ENCODE data around the gene CASD1. TPM values are rescaled to one million over a fixed set of nuclear protein-coding genes. Genes with fewer than 3 reads are reported as not detected.

CASD1 gene
- polyA plus RNA-seq, 2 of the 4 experiments (the other 2 are of a cell fraction) = 16.3 to 35.4 TPM

DNA sequence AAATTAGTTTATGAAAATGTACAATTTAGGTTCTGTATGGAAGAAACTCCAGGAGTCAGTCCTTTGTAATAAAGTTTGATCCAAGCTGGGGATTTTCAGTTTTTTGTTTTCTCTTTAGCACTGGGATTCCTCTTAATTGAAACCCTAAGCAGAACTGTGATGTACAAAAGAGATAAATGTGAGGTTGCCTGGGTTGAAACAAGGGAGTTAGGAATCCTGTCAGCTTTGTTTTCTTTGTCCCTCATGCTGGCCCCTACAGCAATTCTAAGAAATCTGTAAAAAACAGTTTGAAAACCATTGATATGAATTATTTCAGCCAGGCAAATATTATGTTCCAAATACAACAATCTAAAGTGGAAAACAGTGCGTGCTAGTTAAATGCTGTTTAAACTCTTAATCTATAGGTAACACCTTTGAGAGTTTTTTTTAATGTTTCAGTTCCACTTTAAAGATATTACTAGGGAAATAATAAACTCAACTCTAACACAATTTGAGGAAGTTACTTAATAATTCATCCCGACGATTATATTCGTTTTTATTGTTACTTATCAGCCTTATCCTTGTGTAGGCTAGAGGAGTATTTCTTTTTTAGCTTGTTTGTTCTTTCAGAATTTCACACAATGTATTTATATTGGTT is 81.0 kb downstream of the CASD1 start:
- POLR2A ChIA-PET = no interaction called here
- no peak for TF ChIP-seq FOXS1 (CRISPR knock-in tag; IDR thresholded peaks at IDR 0.05)
- TF ChIP-seq, protein P1, sequence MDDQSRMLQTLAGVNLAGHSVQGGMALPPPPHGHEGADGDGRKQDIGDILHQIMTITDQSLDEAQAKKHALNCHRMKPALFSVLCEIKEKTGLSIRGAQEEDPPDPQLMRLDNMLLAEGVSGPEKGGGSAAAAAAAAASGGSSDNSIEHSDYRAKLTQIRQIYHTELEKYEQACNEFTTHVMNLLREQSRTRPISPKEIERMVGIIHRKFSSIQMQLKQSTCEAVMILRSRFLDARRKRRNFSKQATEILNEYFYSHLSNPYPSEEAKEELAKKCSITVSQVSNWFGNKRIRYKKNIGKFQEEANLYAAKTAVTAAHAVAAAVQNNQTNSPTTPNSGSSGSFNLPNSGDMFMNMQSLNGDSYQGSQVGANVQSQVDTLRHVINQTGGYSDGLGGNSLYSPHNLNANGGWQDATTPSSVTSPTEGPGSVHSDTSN (IDR thresholded peaks at IDR 0.05) = no peak
- TF ChIP-seq, protein P2, sequence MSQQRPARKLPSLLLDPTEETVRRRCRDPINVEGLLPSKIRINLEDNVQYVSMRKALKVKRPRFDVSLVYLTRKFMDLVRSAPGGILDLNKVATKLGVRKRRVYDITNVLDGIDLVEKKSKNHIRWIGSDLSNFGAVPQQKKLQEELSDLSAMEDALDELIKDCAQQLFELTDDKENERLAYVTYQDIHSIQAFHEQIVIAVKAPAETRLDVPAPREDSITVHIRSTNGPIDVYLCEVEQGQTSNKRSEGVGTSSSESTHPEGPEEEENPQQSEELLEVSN (IDR thresholded peaks at IDR 0.05; ENCODE audit: borderline replicate concordance, low read depth) = no peak
- no peak for TF ChIP-seq HOXB5 (CRISPR knock-in tag; IDR thresholded peaks at IDR 0.05)
- no peak for TF ChIP-seq RARB (CRISPR knock-in tag; IDR thresholded peaks at IDR 0.05)
- H3K4me2 ChIP-seq = no peak overlapping the region
- H3K9me3 ChIP-seq = no peaks in the 10 kb centered on the region
- H3K27ac ChIP-seq = no peak overlapping the region
- CTCF ChIA-PET = interaction anchor here (1.3 kb wide), 1 partner anchor 11 kb away, joined by 3 read pairs; no protein-coding TSS in a partner anchor
- 90% methylated on average over 4 of the region's 4 CpGs for WGBS (ENCODE audit: missing lambda C conversion rate)
- DNase-seq (ENCODE audit: low read depth in 1 of 2, low spot score in 1 of 2) = no peak
- H3K4me3 ChIP-seq = no peak overlapping the region
- H3K4me1 ChIP-seq = no peaks in the 10 kb centered on the region
- FAIRE-seq = no peak
- ATAC-seq = no peak

DNA sequence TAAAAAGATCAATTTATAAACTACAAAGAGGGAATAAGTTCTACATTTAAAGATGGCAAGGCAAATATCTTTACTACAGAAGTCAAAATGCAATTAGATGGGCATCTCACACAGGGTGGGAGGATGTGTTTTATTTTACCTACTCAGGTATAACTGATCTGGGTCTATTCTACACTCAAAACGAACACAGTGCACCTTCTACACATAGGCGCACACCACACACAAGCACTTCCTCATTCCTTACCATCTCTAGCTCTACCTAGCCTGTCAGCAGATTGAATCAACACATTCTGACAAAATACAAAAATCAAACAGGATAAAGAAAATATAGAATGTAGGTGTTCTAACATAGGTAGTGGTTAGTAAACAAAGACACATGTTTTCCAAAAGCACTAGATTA is 81.6 kb downstream of the CASD1 start:
- ATAC-seq = no peak
- no peak for TF ChIP-seq ZSCAN20 (CRISPR knock-in tag; IDR thresholded peaks at IDR 0.05)
- TF ChIP-seq MAZ (IDR thresholded peaks at IDR 0.05; ENCODE audit: borderline replicate concordance, low read depth, low read length) = no peak
- TF ChIP-seq, protein P3, sequence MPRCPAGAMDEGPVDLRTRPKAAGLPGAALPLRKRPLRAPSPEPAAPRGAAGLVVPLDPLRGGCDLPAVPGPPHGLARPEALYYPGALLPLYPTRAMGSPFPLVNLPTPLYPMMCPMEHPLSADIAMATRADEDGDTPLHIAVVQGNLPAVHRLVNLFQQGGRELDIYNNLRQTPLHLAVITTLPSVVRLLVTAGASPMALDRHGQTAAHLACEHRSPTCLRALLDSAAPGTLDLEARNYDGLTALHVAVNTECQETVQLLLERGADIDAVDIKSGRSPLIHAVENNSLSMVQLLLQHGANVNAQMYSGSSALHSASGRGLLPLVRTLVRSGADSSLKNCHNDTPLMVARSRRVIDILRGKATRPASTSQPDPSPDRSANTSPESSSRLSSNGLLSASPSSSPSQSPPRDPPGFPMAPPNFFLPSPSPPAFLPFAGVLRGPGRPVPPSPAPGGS (IDR thresholded peaks at IDR 0.05) = no peak
- no peak for TF ChIP-seq RAD21 (conservative IDR thresholded peaks at IDR 0.05 in 1 of 2, IDR thresholded peaks at IDR 0.05 in 1 of 2)
- no peak for TF ChIP-seq TP53 (CRISPR knock-in tag; IDR thresholded peaks at IDR 0.05)
- no peak for TF ChIP-seq ZNF302 (CRISPR knock-in tag; IDR thresholded peaks at IDR 0.05)
- TF ChIP-seq CHD4 (IDR thresholded peaks at IDR 0.05; ENCODE audit: borderline replicate concordance) = no peak
- no peak for TF ChIP-seq MAFK (IDR thresholded peaks at IDR 0.05; ENCODE audit: partially characterized antibody)
- no peak for TF ChIP-seq HOXB13 (CRISPR knock-in tag; IDR thresholded peaks at IDR 0.05; ENCODE audit: low read depth)
- TF ChIP-seq HDAC2 (IDR thresholded peaks at IDR 0.05) = no peak
- no peak for TF ChIP-seq FOSB (CRISPR knock-in tag; IDR thresholded peaks at IDR 0.05)
- TF ChIP-seq HOXB5 (CRISPR knock-in tag; IDR thresholded peaks at IDR 0.05) = no peak
- no peak for TF ChIP-seq HOXA7 (CRISPR knock-in tag; IDR thresholded peaks at IDR 0.05)
- POLR2A ChIA-PET = no interaction called here
- CTCF ChIA-PET = interaction anchor here (1.3 kb wide), 1 partner anchor 12 kb away, joined by 3 read pairs; no protein-coding TSS in a partner anchor
- Histone ChIP-seq H3K4me3 (no peak overlapping the region), H3K4me1 (no peaks in the 10 kb centered on the region), H3K4me2 (no peak overlapping the region), H3K9me3 (no peaks in the 10 kb centered on the region), H3K27ac (no peak overlapping the region)
- no peak for DNase-seq (ENCODE audit: low read depth in 1 of 2, low spot score in 1 of 2)
- WGBS (ENCODE audit: missing lambda C conversion rate) = 87% methylated on average over 2 of the region's 2 CpGs
- FAIRE-seq = no peak

- FAIRE-seq (no peak), ATAC-seq (no peak), DNase-seq (ENCODE audit: low read depth in 1 of 2, low spot score in 1 of 2) (no peak)
- POLR2A ChIA-PET = no interaction called here
- Histone ChIP-seq H3K9me3 (no peaks in the 10 kb centered on the region), H3K4me1 (no peaks in the 10 kb centered on the region), H3K27ac (no peak overlapping the region), H3K4me2 (no peak overlapping the region), H3K4me3 (no peak overlapping the region)
- CTCF ChIA-PET = no interaction called here
- 87% methylated on average over 1 of the region's 1 CpG for WGBS (ENCODE audit: missing lambda C conversion rate)
- TF ChIP-seq CBX8 (IDR thresholded peaks at IDR 0.05) (no peak), ZFP36 (IDR thresholded peaks at IDR 0.05; ENCODE audit: borderline replicate concordance, partially characterized antibody) (no peak), KDM1A (IDR thresholded peaks at IDR 0.05; ENCODE audit: low read depth) (no peak), NPAS2 (CRISPR knock-in tag; IDR thresholded peaks at IDR 0.05; ENCODE audit: borderline replicate concordance) (no peak), FOSL2 (IDR thresholded peaks at IDR 0.05) (no peak), FOSL2 (CRISPR knock-in tag; IDR thresholded peaks at IDR 0.05) (no peak)
- TF ChIP-seq, protein P4, sequence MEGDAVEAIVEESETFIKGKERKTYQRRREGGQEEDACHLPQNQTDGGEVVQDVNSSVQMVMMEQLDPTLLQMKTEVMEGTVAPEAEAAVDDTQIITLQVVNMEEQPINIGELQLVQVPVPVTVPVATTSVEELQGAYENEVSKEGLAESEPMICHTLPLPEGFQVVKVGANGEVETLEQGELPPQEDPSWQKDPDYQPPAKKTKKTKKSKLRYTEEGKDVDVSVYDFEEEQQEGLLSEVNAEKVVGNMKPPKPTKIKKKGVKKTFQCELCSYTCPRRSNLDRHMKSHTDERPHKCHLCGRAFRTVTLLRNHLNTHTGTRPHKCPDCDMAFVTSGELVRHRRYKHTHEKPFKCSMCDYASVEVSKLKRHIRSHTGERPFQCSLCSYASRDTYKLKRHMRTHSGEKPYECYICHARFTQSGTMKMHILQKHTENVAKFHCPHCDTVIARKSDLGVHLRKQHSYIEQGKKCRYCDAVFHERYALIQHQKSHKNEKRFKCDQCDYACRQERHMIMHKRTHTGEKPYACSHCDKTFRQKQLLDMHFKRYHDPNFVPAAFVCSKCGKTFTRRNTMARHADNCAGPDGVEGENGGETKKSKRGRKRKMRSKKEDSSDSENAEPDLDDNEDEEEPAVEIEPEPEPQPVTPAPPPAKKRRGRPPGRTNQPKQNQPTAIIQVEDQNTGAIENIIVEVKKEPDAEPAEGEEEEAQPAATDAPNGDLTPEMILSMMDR (IDR thresholded peaks at IDR 0.05) = no peak
- TF ChIP-seq, protein P5, sequence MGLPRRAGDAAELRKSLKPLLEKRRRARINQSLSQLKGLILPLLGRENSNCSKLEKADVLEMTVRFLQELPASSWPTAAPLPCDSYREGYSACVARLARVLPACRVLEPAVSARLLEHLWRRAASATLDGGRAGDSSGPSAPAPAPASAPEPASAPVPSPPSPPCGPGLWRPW (IDR thresholded peaks at IDR 0.05) = no peak
Measured at GRCh38 chr7:94594882-94595281, 85.3 kb downstream of the CASD1 start.
